PFSK-1 (cell line): ENCODE measurements around the gene NDST3.

Source experiments
- FOXP2 ChIP-seq: optimal IDR thresholded peaks from 2 replicates; pipeline ENCODE3; 2011; ENCODE audit warnings: borderline replicate concordance, control low read depth, inconsistent platforms; ENCODE audit not compliant: insufficient read depth; ENCODE audit errors: extremely low read length, extremely low read depth
- POLR2AphosphoS5 ChIP-seq: IDR thresholded peaks from 2 replicates; pipeline ENCODE4 v1.6.1; 2012; ENCODE audit warnings: low read depth, mild to moderate bottlenecking, control low read depth, low read length, moderate library complexity
- REST ChIP-seq, 2 experiments: IDR thresholded peaks; 2 replicates each; pipeline versions ENCODE4 v1.6.1 to v1.8.0; 2011 to 2012; ENCODE audit warnings: low read depth in 2 of 2, low read length in 2 of 2, control low read depth in 1 of 2, inconsistent platforms in 1 of 2, mild to moderate bottlenecking in 1 of 2, moderate library complexity in 1 of 2; ENCODE audit not compliant: insufficient read depth in 1 of 2
- SIN3A ChIP-seq: IDR thresholded peaks from 2 replicates; pipeline ENCODE4 v1.6.1; 2012; ENCODE audit warnings: mild to moderate bottlenecking, low read length, moderate library complexity, borderline replicate concordance; ENCODE audit not compliant: insufficient read depth
- TAF1 ChIP-seq: IDR thresholded peaks from 2 replicates; pipeline ENCODE4 v1.6.1; 2012; ENCODE audit warnings: low read length, control low read depth, borderline replicate concordance; ENCODE audit not compliant: insufficient read depth

NDST3 gene

GRCh38 chr4:118215826-118216225 lies 181.5 kb downstream of the NDST3 start:
- TF ChIP-seq REST (IDR thresholded peaks at IDR 0.05; ENCODE audit: insufficient read depth in 1 of 2, low read depth in 2 of 2, low read length in 2 of 2) (no peak), SIN3A (no peak), FOXP2 (no peak), TAF1 (no peak), POLR2AphosphoS5 (no peak)

- no peak for TF ChIP-seq POLR2AphosphoS5
- TF ChIP-seq TAF1, result no peak
- TF ChIP-seq FOXP2, result no peak
- no peak for TF ChIP-seq SIN3A
- TF ChIP-seq REST (IDR thresholded peaks at IDR 0.05; ENCODE audit: insufficient read depth in 1 of 2, low read depth in 2 of 2, low read length in 2 of 2), result no peak
Measured at GRCh38 chr4:118221227-118221800, 187.0 kb downstream of the NDST3 start.

- no peak for TF ChIP-seq TAF1
- TF ChIP-seq POLR2AphosphoS5, result no peak
- no peak for TF ChIP-seq FOXP2
- no peak for TF ChIP-seq SIN3A
- no peak for TF ChIP-seq REST (IDR thresholded peaks at IDR 0.05; ENCODE audit: insufficient read depth in 1 of 2, low read depth in 2 of 2, low read length in 2 of 2)
Measured at GRCh38 chr4:118224243-118224829, 190.1 kb downstream of the NDST3 start.

- no peak for TF ChIP-seq REST (IDR thresholded peaks at IDR 0.05; ENCODE audit: insufficient read depth in 1 of 2, low read depth in 2 of 2, low read length in 2 of 2)
- TF ChIP-seq FOXP2, result no peak
- TF ChIP-seq SIN3A, result no peak
Measured at GRCh38 chr4:118225511-118225910, 191.2 kb downstream of the NDST3 start.

- TF ChIP-seq REST (IDR thresholded peaks at IDR 0.05; ENCODE audit: insufficient read depth in 1 of 2, low read depth in 2 of 2, low read length in 2 of 2) (no peak), TAF1 (no peak), SIN3A (no peak), POLR2AphosphoS5 (no peak), FOXP2 (no peak)
Measured at GRCh38 chr4:118226311-118227010, 192.2 kb downstream of the NDST3 start.
